C4-2B (cell line): ENCODE measurements around the gene SLCO2A1.

Experiments
- H3K27ac ChIP-seq: fragments of 450-650 bp; 2 replicates; pipeline ENCODE4 v1.5.1; 2017
- ZFX ChIP-seq: fragments of 450-650 bp; IDR thresholded peaks from 2 replicates; pipeline ENCODE4 v1.6.1; 2017
- TF ChIP-seq, protein P1 (sequence below): fragments of 450-650 bp; conservative IDR thresholded peaks from 2 replicates; pipeline ENCODE4 v1.5.1; 2017; ENCODE audit warnings: mild to moderate bottlenecking

The SLCO2A1 gene

DNA sequence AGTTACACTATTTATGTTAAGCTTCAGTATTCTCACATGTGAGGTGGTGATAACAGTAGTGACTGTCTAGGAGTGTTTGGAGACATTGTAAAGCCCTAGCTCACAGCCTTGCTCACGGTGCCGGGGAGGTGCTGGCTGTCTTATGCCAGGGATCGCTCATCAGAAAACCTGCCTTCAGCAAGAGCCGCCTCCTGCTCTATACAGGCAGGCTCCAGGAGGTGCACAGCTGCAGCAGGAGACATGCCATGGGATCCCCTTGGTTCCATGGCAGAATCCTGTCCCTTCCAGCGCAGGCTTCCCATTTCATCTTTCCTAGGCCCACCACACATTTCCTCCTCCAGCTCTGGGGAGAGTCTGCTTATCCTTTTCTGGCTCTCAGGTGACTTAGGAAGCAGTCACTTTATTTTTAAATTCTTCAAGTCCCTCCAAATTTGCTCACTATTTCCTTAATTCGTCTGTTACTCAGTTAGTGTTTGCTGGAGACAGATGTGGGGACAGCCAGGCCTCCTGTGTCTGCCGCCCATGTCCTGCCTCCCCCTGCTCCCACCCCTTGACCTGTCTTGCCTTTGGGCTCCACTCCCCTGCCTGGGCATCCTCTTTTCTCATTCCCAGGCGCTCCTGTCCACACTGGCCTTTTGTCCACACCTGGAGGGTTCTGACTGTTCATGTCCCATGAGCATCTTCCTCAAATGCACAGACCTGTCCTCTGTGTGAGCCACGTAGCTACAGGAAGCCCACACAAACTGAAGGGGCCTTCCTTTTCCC is 31.7 kb downstream of the SLCO2A1 start:
- TF ChIP-seq, protein P1, sequence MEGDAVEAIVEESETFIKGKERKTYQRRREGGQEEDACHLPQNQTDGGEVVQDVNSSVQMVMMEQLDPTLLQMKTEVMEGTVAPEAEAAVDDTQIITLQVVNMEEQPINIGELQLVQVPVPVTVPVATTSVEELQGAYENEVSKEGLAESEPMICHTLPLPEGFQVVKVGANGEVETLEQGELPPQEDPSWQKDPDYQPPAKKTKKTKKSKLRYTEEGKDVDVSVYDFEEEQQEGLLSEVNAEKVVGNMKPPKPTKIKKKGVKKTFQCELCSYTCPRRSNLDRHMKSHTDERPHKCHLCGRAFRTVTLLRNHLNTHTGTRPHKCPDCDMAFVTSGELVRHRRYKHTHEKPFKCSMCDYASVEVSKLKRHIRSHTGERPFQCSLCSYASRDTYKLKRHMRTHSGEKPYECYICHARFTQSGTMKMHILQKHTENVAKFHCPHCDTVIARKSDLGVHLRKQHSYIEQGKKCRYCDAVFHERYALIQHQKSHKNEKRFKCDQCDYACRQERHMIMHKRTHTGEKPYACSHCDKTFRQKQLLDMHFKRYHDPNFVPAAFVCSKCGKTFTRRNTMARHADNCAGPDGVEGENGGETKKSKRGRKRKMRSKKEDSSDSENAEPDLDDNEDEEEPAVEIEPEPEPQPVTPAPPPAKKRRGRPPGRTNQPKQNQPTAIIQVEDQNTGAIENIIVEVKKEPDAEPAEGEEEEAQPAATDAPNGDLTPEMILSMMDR, result no peak
- TF ChIP-seq ZFX, result no peak
- H3K27ac ChIP-seq, result no peak overlapping the region

DNA sequence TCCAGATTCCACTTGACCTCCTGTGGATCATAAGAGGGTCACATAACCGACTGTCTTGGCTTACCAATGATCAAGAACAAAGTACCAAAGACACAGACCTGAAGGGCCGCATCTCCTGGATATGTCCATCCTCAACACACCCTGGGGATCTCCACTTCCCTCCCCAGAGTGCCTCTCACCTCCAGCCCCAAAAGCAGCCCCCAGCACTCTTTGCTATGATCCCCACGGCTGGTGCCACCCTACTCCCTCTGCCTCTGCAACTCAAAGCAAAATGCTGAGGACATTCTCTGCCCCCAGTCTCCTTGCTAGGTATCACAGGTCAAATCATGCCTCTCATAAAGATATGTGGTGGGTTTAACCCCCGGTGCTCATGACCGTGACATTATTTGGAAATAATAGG is 32.7 kb downstream of the SLCO2A1 start:
- H3K27ac ChIP-seq, result no peak overlapping the region
- TF ChIP-seq, protein P1, result no peak
- no peak for TF ChIP-seq ZFX

DNA sequence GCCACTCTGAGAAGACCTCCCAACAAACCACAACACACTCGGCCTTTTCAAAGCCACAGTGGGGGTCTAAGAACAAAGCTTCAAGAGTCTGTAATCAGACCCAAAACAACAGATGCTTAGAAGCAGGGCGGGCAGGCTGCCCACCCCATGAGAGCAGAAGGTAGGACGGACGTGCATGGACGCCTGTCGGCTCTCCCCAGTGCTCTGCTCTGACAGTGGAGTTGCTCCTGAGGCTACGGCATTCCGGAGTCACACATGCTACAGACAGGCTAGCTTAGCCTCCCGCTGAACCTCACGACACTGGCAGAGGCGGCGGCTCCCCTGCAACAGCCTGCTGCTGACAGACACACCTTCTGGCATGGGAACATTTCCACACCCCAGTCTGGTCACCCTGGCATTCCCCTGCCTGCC is 33.5 kb downstream of the SLCO2A1 start:
- TF ChIP-seq ZFX, result no peak
- TF ChIP-seq, protein P1, result no peak
- H3K27ac ChIP-seq, result no peak overlapping the region

DNA sequence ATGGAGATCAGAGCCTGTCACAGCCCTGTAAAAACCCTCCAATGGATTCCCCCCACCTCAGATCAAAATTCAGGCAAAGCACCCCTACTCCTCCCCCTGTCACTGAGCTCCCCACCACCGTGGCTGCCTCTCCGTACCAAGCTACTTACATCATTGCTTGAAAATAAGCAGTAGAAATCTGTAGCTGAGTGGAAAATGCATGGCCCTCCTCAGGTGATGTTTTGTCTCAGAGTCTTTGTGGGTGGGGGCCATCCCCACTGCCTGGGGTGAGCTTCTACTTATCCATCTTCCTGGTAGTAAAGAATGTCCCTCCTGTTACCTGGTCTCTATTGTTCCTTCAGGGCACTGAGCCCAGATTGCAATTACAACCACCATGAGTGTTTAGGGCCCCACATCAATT is 34.5 kb downstream of the SLCO2A1 start:
- no peak overlapping the region for H3K27ac ChIP-seq
- no peak for TF ChIP-seq ZFX
- TF ChIP-seq, protein P1, result no peak

DNA sequence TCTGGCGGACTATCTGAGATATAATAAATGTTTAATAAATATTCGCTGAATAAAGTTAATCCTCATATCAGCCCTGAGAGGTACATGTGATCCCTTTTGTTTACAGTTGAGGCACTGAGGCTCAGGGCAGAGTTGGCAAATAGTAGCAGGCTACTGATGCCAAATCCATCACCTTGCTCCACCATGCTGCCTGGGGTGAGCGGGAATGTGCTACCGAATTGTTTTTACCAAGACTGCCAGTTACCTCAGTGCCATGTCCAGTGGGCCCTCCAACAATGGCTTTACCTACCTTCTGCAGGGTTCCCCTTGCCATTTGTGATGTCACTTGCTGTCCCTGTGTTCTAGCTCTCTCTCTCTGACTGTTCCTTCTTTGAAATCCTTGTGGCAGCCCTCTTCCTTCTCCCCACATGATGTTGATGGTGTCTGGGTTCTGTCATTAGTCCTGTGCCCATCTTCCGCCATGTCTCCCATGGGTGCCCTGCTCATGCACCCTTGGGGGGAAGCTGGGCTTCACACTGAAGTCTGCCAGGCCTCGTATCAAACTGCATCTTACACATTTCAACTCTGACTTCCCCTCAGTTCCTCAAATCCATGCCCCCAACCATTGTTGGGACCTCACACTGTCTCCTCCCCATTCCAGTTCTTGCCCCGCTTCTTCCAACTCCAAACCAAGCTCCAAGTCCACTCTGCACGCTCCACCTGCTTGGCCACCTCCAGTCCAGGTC is 35.4 kb downstream of the SLCO2A1 start:
- peak overlapping the region; percentile 31 for H3K27ac ChIP-seq

DNA sequence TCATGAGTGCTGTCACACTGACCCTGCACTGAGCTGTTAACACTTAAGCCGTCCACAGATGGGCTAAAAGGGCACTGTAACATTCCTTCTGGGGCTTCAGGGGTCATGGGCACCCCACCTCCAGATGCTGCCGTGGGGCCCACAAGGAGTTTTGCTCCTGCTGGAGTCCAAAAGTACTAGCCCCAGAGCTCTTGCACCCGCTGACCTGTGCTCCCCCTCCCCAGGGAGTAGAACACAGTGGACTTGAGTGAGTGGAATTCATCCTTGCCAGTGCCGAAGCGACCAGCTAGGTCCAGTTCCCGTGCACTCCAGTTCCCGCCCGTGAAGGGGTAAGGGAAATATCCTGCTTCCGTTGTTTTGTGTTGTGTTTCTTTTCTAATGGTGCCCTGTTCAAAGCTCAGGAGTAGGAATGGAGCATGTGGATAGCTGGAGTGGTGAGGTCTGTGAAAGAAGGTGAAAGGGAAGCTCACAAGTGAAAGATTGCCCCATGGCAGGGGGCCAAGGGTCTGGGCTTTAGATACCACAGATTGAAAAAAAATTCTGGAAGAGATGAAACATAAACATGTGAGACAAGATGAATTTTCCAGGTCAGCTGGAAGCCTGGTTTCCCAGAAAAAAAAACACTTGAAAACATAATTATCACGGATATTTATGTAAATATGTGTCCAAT is 36.6 kb downstream of the SLCO2A1 start:
- TF ChIP-seq ZFX, result no peak
- TF ChIP-seq, protein P1, result no peak

More for the DNA sequence above, 35.4 kb downstream of the SLCO2A1 start:
- TF ChIP-seq, protein P1, result no peak
- TF ChIP-seq ZFX, result no peak

DNA sequence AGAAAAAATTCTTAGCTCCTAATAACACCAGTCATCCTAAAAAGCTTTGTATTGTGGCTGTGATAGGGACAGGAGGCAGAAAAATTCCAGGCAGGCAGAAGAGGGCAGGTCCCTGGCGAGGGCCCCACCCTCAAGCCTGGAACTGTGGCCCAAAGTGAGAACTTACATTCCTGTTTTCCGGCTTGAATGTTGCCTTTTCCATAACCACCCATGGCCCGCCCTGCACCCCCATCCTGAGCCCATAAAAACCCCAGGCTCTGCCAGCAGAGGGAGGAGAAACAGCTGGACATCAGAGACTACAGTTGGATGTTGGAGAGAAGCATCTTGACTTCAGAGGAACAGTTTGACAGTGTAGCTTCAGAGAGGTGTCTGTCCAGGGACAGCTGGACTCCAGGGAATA is 37.3 kb downstream of the SLCO2A1 start:
- H3K27ac ChIP-seq, result no peak overlapping the region
- TF ChIP-seq ZFX, result no peak
- TF ChIP-seq, protein P1, result no peak

More for the DNA sequence above, 36.6 kb downstream of the SLCO2A1 start:
- no peak overlapping the region for H3K27ac ChIP-seq
